Measurements from ENCODE around the gene DHRSX.

- no peak for TF ChIP-seq CTCF (IDR thresholded peaks at IDR 0.05)
- no peak for TF ChIP-seq EZH2 (IDR thresholded peaks at IDR 0.05; ENCODE audit: borderline replicate concordance, insufficient read depth, low read depth, low read length, poor library complexity, severe bottlenecking)
These were observed 48.0 kb downstream of the DHRSX start for GRCh38 chrX:2452799-2453198.
